AG10803 (cell line): ENCODE measurements around the gene KY.
A peak's percentile ranks its signal among the peaks of the same experiment; 100 is the strongest.
"Not testable (repeated sequence)": the region's sequence is repeated elsewhere in the genome, so short reads cannot be mapped to it uniquely, and the experiment has no call there.

Experiments used
- DNase-seq: peaks from one replicate; pipeline ENCODE4 v3.0.0; 2010; ENCODE audit warnings: low read depth
- H3K4me3 ChIP-seq: 2 replicates; pipeline ENCODE4 v1.5.1; 2011; ENCODE audit warnings: mild to moderate bottlenecking, low read length, control low read depth
- TF ChIP-seq, protein P1 (sequence below): conservative IDR thresholded peaks from 2 replicates; pipeline ENCODE4 v1.5.1; 2011; ENCODE audit warnings: mild to moderate bottlenecking, low read length, control low read depth, inconsistent platforms

KY gene

DNA sequence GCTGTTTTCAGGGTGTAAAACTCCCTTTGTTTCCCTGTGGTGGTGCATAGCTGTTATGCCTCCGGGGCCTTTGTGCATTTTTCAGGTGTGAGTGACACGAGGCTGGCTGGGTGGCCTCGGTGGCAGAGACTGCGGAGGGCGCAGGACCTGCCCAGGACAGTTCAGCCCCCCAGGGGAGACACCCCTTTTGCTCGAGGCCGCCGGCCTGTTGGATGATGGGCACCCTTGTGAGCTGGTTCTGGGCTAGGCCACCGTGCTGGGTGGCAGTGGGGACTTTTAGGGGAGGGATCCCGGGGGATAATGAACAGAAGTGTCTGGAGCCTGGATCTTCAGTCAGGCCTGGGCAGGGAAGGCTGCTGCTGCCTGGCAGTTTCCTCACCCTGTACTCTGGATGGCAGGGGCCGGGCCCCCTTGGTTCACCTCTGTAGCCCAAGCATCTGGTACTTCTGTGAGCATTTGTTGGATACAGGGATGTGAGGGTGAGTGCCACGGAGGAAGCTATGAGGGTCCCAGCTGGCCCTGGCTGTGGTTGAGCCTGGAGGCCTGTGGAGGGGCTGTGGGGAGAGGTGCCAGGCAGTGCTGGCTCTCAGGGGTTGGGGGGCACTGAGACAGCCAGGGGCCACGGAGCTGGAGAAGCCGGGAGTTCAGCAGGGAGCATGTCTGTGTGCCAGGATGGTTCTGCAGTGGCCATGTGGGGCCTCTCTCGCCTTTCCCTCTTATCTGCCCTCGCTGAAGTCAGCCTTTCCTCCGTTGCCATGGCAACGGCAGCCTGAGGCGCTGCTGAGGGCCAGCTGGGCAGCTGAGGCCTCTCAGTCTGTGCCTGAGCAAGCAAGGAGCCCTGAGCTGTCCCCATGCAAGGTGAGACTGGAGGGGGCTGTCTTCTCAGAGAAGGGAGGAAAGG, 49.0 kb downstream of the KY start:
- DNase-seq, result peak; percentile 56
- H3K4me3 ChIP-seq, result no peak overlapping the region
- TF ChIP-seq, protein P1, sequence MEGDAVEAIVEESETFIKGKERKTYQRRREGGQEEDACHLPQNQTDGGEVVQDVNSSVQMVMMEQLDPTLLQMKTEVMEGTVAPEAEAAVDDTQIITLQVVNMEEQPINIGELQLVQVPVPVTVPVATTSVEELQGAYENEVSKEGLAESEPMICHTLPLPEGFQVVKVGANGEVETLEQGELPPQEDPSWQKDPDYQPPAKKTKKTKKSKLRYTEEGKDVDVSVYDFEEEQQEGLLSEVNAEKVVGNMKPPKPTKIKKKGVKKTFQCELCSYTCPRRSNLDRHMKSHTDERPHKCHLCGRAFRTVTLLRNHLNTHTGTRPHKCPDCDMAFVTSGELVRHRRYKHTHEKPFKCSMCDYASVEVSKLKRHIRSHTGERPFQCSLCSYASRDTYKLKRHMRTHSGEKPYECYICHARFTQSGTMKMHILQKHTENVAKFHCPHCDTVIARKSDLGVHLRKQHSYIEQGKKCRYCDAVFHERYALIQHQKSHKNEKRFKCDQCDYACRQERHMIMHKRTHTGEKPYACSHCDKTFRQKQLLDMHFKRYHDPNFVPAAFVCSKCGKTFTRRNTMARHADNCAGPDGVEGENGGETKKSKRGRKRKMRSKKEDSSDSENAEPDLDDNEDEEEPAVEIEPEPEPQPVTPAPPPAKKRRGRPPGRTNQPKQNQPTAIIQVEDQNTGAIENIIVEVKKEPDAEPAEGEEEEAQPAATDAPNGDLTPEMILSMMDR, result no peak

DNA sequence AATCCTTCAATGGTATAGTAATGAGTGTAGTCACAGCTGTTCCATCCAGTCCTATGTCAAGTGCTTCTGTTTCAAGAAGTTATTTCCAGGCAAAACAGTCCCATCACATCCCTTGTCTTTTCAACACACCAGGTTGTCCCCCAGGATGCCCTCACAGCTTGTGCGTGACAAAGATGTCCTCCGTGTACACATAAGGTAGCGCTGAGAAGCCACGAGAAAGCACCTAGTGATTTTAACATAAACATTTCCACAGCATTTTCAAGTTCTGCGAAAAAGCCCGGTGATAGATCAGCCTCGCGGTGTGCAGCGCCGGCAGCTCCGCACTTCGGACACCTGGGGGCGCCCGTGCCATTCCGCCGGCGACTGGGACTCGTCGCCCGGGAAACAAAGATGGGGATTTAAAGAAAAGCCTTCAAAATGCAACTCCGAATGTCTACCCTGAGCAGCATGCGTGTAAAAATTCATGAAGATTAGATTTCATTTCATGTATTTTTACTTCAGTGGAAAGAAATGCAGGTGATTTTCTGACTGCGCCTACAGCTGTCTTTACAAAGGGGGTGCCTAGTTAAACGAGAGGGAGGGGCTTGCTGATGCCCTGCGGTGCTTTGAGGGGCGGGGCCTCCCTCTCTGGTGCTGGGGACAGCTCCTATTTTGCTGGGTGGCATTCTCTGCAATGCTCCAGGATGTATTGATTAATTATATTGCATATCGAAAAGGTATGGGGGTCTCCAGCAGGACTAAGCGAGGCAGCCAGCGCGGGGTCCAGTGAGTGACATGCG, 49.9 kb downstream of the KY start:
- no peak overlapping the region; the same call in 1 of the 2 replicates for H3K4me3 ChIP-seq
- DNase-seq, result peak; percentile 55
- TF ChIP-seq, protein P1, result peak; percentile 95

DNA sequence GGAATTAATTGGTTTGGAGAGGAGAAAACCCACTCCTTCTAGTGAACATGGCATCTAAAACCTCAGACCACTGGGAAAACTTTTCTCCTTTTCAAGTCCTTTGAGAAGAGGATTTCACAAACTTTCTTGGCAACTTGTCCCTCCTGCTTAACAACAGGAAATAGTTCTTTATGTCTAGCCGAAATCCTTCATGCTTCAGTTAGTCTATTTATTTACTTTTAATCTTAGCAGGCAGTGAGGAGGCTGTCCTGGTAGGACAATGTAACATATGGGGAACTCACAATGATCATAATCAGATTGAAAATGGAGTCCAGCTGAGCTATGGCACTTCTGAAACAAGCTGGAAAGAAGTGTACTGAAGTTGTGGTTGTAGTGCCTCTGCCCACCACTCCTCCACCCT, 50.6 kb downstream of the KY start:
- TF ChIP-seq, protein P1, result no peak
- no peak overlapping the region for H3K4me3 ChIP-seq
- DNase-seq, result peak; percentile 56

DNA sequence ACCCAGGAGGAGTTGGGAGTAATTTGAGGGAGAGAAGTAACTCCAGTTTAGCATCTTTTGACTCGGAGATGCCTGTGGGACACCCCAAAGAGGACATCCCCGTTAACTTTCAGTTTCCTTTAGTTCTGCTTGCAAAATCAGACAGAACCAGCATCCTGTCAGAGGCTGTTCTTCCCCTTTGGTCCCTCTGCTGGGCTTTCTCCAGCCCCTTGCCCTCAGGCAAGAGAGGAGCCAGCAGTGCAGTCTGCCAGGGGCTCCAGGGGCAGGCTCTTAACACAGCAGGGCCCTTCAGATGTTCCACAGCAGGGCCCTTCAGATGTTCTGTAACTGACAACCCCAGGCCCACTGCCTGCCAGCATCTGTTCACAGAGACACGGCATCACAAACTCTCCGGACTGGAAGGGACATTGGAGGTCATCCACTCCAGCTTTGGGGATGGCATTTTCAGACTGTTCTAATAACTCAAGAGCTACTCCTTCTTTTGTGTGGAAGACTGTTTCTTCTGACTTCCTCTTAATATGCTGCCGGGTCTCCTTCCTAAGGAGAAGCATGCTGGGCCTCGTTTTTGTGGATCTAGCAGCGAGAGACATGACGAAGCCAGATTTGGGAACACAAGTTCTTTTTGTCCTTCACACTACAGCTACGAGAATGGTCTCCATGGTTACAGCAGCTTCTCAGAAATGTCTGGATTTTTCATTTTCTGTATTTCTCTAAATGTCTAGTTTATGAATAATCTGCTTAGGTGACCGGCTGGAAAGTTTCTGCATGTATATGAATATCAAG, 51.9 kb downstream of the KY start:
- TF ChIP-seq, protein P1, result no peak
- H3K4me3 ChIP-seq, result no peak overlapping the region
- no peak for DNase-seq

DNA sequence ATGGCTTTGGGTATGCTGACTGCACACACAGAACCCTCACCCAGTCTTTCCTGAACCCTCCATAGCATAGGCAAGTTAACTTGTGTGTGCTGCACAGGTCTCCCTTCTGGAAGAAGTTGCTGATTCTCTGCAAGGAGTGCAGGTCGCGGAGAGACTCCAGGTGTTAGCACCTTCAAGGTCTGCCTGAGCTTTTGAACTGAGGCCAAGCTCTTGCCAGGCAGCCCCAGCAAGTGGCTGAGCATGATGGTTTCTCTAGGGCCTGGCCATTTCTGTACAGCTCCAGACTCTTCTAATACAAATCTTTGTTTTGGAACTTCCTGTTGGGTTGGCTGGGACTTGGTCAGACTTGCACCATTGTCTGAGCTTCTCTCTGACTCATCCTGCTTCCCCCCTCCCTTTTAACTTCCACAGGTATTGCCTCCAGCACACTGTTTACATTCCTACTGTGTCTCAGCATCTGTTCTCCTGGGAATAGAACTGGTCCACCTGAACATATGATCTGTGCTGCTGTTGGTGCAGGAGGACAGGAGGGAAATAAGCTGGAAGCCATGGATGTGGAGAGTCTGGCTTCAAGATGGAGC, 53.3 kb downstream of the KY start:
- TF ChIP-seq, protein P1, result no peak
- DNase-seq, result peak; percentile 33
- no peak overlapping the region for H3K4me3 ChIP-seq

DNA sequence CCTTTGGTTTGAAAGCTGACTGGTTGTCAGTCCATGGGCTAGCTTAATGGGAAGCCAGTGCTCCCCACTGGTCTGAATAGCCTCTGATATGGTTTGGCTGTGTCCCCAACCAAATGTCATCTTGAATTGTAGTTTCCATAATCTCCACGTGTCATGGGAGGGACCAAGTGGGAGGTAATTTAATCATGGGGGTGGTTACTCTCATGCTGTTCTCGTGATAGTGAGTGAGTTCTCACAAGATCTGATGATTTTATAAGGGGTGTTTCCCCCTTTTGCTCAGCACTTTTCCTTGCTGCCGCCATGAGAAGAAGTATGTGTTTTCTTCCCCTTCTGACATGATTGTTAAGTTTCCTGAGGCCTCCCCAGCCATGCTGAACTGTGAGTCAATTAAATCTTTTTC, 55.8 kb downstream of the KY start:
- not testable (repeated sequence) for DNase-seq, H3K4me3 ChIP-seq

DNA sequence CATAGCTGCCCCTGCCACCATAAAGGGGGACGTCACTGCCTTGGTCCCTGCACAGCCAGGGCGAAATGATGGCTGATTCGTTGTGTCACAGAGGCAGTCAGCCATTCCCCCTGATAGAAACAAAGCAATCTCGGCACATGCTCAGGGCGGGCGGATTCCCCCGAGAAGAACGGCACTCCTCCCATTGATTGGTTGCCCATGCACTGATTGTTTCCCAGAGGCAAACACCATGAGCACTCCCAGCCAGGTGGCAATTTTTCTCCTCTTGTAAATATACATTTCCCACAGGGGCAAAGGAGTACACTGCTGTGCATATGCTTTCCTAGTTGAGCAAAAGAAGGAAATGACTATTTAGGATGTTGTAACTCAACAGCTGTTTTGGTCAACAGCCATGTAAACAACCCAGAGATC, 56.5 kb downstream of the KY start:
- no peak overlapping the region for H3K4me3 ChIP-seq
- TF ChIP-seq, protein P1, result no peak
- peak; percentile 29 for DNase-seq
